ELR (cell line): Measurements from ENCODE around the gene USF1.
"Not testable (repeated sequence)": the region's sequence is repeated elsewhere in the genome, so short reads cannot be mapped to it uniquely, and the experiment has no call there.

Source experiments
- DNase-seq: peaks from one replicate; pipeline ENCODE4 v3.0.0-alpha.2; 2015; ENCODE audit warnings: low read depth

Gene USF1

GRCh38 chr1:161019751-161020495 is 25.9 kb downstream of the USF1 start:
- DNase-seq, result peak; percentile 10

- DNase-seq, result not testable (repeated sequence)
Observed at GRCh38 chr1:161019111-161019660, 26.6 kb downstream of the USF1 start.

GRCh38 chr1:161018631-161018930 is 27.2 kb downstream of the USF1 start:
- DNase-seq, result no peak

- no peak for DNase-seq
Observed at GRCh38 chr1:161017756-161018630, 27.8 kb downstream of the USF1 start.

- DNase-seq, result not testable (repeated sequence)
Observed at GRCh38 chr1:161017181-161017580, 28.6 kb downstream of the USF1 start.

- DNase-seq, result peak; percentile 50
Observed at GRCh38 chr1:161016683-161017082, 29.1 kb downstream of the USF1 start.

- DNase-seq, result peak; percentile 84
Observed at GRCh38 chr1:161013488-161014230, 32.1 kb downstream of the USF1 start.

- peak; percentile 88 for DNase-seq
Observed at GRCh38 chr1:161013131-161013487, 32.7 kb downstream of the USF1 start.

GRCh38 chr1:161012420-161012819 is 33.4 kb downstream of the USF1 start:
- DNase-seq, result no peak

GRCh38 chr1:161009602-161010211 is 36.1 kb downstream of the USF1 start:
- no peak for DNase-seq

GRCh38 chr1:161008869-161009510 is 36.8 kb downstream of the USF1 start:
- DNase-seq, result no peak

- no peak for DNase-seq
Observed at GRCh38 chr1:161007369-161007768, 38.4 kb downstream of the USF1 start.

GRCh38 chr1:161006563-161006962 is 39.2 kb downstream of the USF1 start:
- no peak for DNase-seq

GRCh38 chr1:161001525-161001924 is 44.3 kb downstream of the USF1 start:
- no peak for DNase-seq

GRCh38 chr1:161000736-161001480 is 44.9 kb downstream of the USF1 start:
- no peak for DNase-seq

- DNase-seq, result no peak
Observed at GRCh38 chr1:160999376-160999775, 46.4 kb downstream of the USF1 start.

GRCh38 chr1:160997323-160998038 is 48.3 kb downstream of the USF1 start:
- DNase-seq, result peak; percentile 78

GRCh38 chr1:160996178-160996577 is 49.6 kb downstream of the USF1 start:
- peak; percentile 94 for DNase-seq

GRCh38 chr1:160993544-160994193 is 52.1 kb downstream of the USF1 start:
- DNase-seq, result peak; percentile 75

GRCh38 chr1:160992036-160992435 is 53.7 kb downstream of the USF1 start:
- DNase-seq, result not testable (repeated sequence)
